Gastrocnemius medialis (tissue), 4 donors: ENCODE measurements around the gene AKAP8.

Experiments
- POLR2A ChIP-seq, 2 donors: fragments of 450-650 bp; IDR thresholded peaks; one replicate each; pipeline ENCODE4 v1.6.1; 2017; ENCODE audit warnings: antibody characterized with exemption in 2 of 2, mild to moderate bottlenecking in 2 of 2, moderate library complexity in 2 of 2
- TF ChIP-seq, protein P1 (sequence below), 5 experiments: fragments of 450-650 bp in 3 of 5; fragments of 200-600 bp in 2 of 5; sonication (generic) in 2 of 5; IDR thresholded peaks in 4 of 5; conservative IDR thresholded peaks in 1 of 5; 1 replicate in 4 of 5; 2 replicates in 1 of 5; pipeline ENCODE4 v1.5.1; 2016 to 2019; ENCODE audit warnings: antibody characterized with exemption in 5 of 5, mild to moderate bottlenecking in 3 of 5, moderate library complexity in 3 of 5

DNA sequence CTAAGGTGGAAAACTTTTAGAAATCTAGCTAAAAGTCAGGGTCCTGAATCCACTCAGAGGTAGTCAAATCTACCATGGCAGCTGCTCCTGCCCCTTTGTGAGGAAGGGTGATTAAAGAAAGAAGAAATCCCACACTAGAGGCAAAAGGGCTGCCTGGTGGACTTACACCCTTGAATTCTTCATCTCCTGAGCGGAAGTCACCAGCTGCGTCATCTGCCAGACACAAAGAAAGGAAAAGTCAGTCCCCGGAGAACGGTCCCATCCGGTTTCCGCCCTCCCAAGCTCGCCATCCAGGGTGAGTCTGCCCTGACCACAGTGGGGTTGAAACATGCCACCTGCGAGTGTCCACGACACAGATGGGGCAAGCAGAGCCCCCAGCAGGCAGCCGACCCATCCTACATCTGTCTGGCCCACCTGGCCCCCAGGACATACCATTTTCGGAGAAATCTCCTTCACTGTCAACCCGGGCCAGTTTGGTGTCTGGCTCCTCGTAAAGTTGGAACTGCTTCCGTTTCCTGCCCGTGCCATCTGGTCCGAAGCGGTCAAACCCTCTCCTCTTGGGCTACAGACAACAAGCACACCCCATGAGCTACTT is 7.7 kb downstream of the AKAP8 start:
- no peak for TF ChIP-seq POLR2A (IDR thresholded peaks at IDR 0.05)
- TF ChIP-seq, protein P1, sequence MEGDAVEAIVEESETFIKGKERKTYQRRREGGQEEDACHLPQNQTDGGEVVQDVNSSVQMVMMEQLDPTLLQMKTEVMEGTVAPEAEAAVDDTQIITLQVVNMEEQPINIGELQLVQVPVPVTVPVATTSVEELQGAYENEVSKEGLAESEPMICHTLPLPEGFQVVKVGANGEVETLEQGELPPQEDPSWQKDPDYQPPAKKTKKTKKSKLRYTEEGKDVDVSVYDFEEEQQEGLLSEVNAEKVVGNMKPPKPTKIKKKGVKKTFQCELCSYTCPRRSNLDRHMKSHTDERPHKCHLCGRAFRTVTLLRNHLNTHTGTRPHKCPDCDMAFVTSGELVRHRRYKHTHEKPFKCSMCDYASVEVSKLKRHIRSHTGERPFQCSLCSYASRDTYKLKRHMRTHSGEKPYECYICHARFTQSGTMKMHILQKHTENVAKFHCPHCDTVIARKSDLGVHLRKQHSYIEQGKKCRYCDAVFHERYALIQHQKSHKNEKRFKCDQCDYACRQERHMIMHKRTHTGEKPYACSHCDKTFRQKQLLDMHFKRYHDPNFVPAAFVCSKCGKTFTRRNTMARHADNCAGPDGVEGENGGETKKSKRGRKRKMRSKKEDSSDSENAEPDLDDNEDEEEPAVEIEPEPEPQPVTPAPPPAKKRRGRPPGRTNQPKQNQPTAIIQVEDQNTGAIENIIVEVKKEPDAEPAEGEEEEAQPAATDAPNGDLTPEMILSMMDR (IDR thresholded peaks at IDR 0.05 in 4 of 5, conservative IDR thresholded peaks at IDR 0.05 in 1 of 5): no peak
